ENCODE measurements around the gene GKN2.

DNA sequence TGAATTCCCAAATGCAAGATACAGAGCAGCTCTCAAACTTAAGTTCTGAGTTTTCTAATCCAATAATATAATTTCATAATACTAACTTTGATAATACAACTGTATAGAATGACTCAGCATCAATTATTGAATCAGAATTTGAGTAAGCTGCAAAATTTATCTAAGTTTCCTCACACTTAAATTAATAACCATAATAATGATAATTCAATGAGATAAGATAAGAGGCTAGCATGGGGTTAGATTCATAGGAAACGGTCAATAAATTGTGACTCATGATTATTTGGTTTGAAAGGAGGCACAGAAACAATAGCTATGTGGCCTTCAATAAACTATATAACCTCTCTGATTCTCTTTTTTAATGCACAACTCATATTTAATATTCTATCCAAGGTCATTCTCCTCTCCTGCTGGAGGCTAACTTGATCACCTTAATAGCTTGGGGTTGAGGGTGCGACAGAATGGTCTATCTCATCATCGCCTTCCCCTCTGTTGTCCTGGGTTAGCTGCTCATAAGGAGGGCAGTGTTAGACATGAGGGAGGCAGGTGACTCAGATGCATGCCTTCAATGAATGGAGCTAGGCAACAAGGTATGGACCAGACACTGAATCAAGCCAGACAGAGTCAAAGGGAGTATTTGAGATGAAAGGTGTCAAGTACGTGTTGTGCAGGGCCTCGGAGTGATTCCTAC is 45.3 kb downstream of the GKN2 start:
- TF ChIP-seq CTCF (conservative IDR thresholded peaks at IDR 0.05 in 1 of 2, IDR thresholded peaks at IDR 0.05 in 1 of 2; ENCODE audit: low read depth in 1 of 2, low read length in 2 of 2), result no peak
- no peak for TF ChIP-seq EZH2 (IDR thresholded peaks at IDR 0.05; ENCODE audit: low read length, missing control alignments)

All from fibroblast of lung (primary cell).